ENCODE results near the gene NSMCE1.

DNA sequence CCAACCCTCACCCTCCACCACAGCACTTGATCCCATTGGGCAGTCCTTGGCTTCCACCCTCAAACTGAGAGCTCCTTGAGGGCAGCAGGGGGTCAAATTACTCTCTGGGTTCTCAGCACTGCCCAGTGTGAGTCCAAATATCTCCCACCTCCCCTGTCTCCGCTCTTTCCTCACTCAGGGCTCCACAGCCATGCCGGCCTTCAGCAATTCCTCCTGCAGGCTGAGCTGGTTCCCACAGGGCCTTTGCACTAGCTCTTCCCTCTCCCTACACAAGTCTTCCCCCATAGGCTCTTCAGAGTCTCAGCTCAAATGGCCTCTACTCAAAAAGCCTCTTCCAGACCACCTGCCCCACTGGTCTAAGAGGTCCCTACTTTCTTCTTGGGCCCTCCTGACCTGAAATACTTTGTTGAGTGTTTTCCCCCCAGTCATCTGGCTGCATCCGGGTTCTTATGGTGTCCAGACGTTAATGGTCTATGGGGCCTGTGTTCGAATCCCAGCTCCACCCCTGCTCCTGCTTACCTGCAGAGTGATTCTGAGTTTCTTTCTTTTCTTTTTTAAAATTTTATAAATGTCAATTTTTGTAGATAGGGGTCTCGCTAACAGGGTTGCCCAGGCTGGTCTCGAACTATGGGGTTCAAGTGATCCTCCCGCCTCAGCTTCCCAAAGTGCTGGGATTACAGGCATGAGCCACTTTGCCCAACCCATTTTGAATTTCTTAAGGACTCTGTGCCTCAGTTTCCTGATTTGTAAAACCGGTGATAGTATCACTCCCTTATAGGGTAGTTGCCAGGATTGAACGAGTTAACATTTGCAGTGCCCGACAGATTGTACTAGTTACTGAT lies 44.2 kb upstream of the NSMCE1 start:
- TF ChIP-seq, protein P1, sequence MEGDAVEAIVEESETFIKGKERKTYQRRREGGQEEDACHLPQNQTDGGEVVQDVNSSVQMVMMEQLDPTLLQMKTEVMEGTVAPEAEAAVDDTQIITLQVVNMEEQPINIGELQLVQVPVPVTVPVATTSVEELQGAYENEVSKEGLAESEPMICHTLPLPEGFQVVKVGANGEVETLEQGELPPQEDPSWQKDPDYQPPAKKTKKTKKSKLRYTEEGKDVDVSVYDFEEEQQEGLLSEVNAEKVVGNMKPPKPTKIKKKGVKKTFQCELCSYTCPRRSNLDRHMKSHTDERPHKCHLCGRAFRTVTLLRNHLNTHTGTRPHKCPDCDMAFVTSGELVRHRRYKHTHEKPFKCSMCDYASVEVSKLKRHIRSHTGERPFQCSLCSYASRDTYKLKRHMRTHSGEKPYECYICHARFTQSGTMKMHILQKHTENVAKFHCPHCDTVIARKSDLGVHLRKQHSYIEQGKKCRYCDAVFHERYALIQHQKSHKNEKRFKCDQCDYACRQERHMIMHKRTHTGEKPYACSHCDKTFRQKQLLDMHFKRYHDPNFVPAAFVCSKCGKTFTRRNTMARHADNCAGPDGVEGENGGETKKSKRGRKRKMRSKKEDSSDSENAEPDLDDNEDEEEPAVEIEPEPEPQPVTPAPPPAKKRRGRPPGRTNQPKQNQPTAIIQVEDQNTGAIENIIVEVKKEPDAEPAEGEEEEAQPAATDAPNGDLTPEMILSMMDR (IDR thresholded peaks at IDR 0.05; ENCODE audit: borderline replicate concordance, extremely low read depth, low read length, poor library complexity, severe bottlenecking), result no peak
- no peak for TF ChIP-seq EZH2 (IDR thresholded peaks at IDR 0.05; ENCODE audit: borderline replicate concordance, low read depth, low read length, severe bottlenecking)
